ENCODE results near the gene PDE4C. TPM values are rescaled to one million over a fixed set of nuclear protein-coding genes. Genes with fewer than 3 reads are reported as not detected.

PDE4C gene
- total and polyA plus RNA-seq, 9 of the 15 experiments (the other 6 are each of a cell fraction or from before 2014, with no cell fraction given) = 0.04 to 0.91 (median 0.20) TPM; not detected in 1

GRCh38 chr19:18224525-18225354, 1.5 kb downstream of the PDE4C start (continued):
- TF ChIP-seq CHD7 (IDR thresholded peaks at IDR 0.05; ENCODE audit: low read depth, low read length) (no peak), CBFA2T3 (IDR thresholded peaks at IDR 0.05) (peak; percentile 9; the same call in 1 of the 2 replicates), EP400 (IDR thresholded peaks at IDR 0.05) (no peak), ATF2 (CRISPR knock-in tag; IDR thresholded peaks at IDR 0.05) (no peak), SAP30 (IDR thresholded peaks at IDR 0.05; ENCODE audit: borderline replicate concordance, insufficient read depth, low read depth, low read length, poor library complexity, severe bottlenecking) (peak; percentile 8), NCOR1 (IDR thresholded peaks at IDR 0.05) (no peak; the same call in 1 of the 2 replicates), JUNB (CRISPR knock-in tag; conservative IDR thresholded peaks at IDR 0.05) (no peak), IRF9 (tag; IDR thresholded peaks at IDR 0.05) (no peak), ELF1 (tag; IDR thresholded peaks at IDR 0.05) (no peak), ID3 (CRISPR knock-in tag; IDR thresholded peaks at IDR 0.05) (no peak), ID3 (tag; IDR thresholded peaks at IDR 0.05) (no peak), MAFK (IDR thresholded peaks at IDR 0.05; ENCODE audit: low read length) (no peak), CGGBP1 (CRISPR knock-in tag; IDR thresholded peaks at IDR 0.05) (no peak)
